G401 (cell line): ENCODE data around the gene MRPL14. TPM values are rescaled to one million over a fixed set of nuclear protein-coding genes. Genes with fewer than 3 reads are reported as not detected.
A peak's percentile ranks its signal among the peaks of the same experiment; 100 is the strongest.
"Not testable (repeated sequence)": the region's sequence is repeated elsewhere in the genome, so short reads cannot be mapped to it uniquely, and the experiment has no call there.

Experiments used
- DNase-seq: peaks from one replicate; pipeline ENCODE4 v3.0.0-alpha.2; 2015; ENCODE audit warnings: low spot score
- in situ Hi-C: cut with HindIII; loops from 2 replicates; pipeline ENCODE4 v1.10.0; 2016; ENCODE audit warnings: low sequenced_read_pairs, mixed read lengths
- total RNA-seq: library from RNA; depleted of rRNA; stranded (reverse); fragments of >200 nt; shearing (Covaris generic); gene quantifications from 2 replicates; pipeline ENCODE4 v1.2.3, GENCODE V29; 2014

MRPL14 gene
- total RNA-seq, 1 experiment from 2014 or later = 76.4 TPM

DNA sequence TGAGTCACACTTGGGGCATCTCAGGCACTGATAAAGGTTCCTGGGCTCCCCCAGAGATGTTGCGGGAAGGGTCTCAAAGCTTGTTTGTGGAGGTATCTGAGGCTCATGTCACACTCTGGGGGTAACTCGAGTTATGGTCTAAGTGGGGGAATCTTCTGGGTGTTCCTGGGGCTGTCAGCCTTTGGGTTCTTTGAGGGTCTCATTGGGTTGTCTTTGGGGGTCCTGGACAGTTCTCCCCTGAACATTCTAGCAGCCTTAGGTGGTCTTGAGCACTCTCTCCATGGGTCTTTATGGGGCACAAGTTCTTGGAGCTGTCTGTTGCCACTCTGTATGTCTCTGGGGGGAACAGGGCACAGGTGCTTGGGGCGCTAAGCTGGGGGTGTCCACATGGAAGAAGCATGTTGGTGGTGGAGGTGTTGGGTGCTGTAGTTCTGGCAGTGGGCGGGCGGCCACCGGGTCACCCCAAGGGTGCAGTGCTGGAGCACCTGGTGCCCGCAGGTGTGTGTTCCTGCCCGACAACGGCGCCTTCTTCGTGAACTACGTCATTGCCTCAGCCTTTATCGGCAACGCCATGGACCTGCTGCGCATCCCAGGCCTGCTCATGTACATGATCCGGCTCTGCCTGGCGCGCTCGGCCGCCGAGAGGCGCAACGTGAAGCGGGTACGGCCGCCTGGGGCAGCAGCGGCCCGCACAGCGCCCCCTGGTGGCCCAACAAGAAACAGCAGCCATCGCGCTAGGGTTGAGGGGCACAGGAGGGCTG is 24.3 kb upstream of the MRPL14 start:
- in situ Hi-C loops = loop anchor here (5.0 kb wide), 1 partner anchor 49 kb away; no protein-coding TSS in a partner anchor
- DNase-seq = peak; percentile 65

DNA sequence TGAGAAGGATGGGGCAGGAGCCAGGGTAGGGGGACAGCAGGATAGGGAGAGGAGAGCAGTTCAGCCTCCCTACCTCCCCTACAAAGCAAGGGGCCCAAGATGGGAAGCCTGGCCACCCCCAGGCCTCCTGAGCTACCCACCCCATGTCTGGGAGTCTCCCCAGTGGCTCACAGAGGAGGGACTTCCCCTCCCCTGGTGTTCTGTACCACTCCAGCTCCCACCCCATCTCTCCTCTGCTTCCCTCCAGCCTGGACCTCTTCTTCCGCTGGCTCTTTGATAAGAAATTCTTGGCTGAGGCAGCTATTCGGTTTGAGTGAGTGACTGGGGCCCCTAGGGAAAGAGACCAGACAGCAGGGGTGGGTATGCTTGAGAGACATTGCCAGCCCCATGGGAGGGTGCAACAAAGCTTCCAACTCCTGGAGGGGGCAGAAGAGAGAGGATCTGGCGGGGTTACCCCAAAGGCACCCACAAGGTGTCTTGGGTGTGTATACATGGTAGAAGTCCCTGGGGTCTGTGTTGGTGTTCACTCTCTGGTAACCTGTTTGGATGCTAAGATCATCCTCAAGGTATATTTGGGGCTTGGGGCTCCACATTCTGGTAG is 23.2 kb upstream of the MRPL14 start:
- in situ Hi-C loops = loop anchor here (5.0 kb wide), 1 partner anchor 48 kb away; no protein-coding TSS in a partner anchor
- no peak for DNase-seq

DNA sequence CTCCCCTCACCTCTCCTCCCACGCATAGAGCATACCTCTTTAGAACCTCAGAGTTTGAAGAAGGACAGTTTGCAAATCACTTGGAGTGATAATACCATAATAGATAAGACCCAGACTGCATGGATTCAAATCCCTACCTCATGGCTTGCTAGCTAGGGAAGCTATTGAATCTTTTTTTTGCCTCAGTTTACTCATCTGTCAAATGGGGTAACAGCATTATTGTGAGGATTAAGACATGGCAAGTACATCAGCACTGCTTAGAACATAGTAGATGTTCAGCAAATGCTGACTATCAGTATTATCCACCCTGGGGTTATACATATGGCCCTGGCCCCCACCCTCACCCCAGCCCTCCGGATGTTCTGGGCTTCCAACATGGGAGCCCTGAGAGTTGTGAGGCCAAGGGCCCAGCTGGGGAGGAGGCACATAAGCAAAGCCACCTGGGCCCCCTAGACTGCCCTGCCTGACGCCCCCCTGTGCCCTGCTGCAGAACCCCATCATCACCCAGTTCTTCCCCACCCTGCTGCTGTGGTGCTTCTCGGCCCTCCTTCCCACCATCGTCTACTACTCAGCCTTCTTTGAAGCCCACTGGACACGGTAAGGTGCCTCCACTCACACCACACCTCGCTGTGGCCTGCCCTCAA is 22.2 kb upstream of the MRPL14 start:
- no peak for DNase-seq
- in situ Hi-C loops = loop anchor here (5.0 to 10.0 kb wide), 2 partner anchors 47 to 85 kb away; no protein-coding TSS in a partner anchor

DNA sequence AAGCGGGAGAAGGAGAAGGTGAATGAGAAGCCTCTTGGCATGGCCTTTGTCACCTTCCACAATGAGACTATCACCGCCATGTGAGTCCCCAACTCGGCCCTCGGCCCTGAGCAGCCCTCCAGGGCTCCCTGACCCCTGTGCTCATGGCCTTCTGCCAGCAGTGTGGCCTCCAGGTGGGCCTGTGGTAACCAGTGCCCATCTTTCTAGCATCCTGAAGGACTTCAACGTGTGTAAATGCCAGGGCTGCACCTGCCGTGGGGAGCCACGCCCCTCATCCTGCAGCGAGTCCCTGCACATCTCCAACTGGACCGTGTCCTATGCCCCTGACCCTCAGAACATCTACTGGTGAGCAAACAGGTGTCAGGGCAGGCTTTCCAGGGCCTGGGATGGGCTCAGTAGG is 21.1 kb upstream of the MRPL14 start:
- in situ Hi-C loops = loop anchor here (10.0 kb wide), 1 partner anchor 86 kb away; no protein-coding TSS in a partner anchor
- DNase-seq = no peak

DNA sequence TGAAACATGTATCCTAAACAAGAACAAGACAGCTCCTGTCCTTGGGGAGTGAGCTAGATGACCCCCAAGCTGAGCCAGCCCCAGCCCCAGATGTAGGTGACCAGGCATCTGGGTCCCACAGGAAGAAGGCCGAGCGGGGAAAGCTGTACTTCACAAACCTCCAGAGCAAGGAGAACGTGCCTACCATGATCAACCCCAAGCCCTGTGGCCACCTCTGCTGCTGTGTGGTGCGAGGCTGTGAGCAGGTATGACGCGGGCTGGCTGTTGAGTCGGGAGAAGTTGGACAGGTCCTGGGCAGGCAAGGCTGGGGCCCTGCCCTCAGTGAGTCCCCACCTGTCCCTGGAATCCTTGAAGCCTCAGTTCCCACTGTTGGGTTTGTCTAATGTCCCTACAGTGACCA is 20.0 kb upstream of the MRPL14 start:
- in situ Hi-C loops = loop anchor here (10.0 kb wide), 1 partner anchor 88 kb away; no protein-coding TSS in a partner anchor
- DNase-seq = no peak

DNA sequence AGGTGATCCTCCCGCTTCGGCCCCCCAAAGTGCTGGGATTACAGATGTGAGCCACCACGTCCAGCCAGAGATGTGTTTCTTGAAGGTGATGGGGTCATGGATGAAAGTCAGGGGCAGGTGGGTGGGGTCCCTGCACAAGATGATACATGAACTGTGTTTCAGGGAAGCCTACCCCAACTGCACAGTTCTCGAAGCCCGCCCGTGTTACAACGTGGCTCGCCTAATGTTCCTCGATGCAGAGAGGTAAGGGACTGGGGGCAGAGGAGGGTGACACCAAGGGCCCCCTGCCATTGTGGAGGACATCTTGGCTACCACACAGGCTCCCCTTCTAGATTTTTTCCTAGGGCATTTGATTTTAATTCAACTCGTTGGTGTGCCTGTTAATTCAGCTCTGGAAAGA is 19.4 kb upstream of the MRPL14 start:
- in situ Hi-C loops = loop anchor here (10.0 kb wide), 1 partner anchor 88 kb away; no protein-coding TSS in a partner anchor
- no peak for DNase-seq

DNA sequence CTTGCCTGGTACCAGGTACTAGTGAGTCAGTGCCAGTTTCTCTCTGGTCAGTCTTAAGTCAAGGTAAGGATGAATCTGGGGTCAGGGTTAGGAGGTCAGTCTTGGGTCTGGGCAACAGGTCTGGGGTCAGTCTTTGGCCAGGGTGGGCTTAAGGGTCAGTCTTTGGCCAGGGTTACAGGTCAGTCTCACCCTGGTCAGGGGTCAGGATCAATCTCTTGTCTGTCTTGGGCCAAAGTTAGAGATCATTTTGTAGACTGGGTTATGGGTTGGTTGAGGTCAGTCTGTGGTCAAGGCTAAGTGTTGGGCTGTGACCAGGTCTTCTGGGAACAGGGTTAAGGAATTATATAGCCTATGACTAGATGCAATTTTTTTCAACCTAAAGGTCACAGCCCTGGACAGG is 18.6 kb upstream of the MRPL14 start:
- in situ Hi-C loops = loop anchor here (10.0 kb wide), 1 partner anchor 89 kb away; no protein-coding TSS in a partner anchor

DNA sequence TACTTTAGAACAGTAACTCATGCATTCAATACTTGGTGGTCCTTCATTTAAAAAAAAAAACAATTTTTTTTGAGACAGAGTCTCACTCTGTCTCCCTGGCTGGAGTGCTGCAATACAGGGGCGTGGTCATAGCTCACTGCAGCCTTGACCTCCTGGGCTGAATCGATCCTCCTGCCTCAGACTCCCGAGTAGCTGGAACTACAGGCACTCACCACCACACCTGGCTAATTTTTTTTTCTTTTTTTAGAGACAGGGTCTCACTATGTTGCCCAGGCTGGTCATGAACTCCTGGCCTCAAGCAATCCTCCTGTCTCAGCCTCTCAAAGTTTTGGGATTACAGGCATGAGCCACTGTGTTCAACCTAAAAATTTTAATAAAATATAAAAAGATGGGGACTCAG is 17.3 kb upstream of the MRPL14 start:
- not testable (repeated sequence) for DNase-seq
- in situ Hi-C loops = loop anchor here (10.0 kb wide), 1 partner anchor 90 kb away; no protein-coding TSS in a partner anchor

More for the DNA sequence above, 18.6 kb upstream of the MRPL14 start:
- no peak for DNase-seq

DNA sequence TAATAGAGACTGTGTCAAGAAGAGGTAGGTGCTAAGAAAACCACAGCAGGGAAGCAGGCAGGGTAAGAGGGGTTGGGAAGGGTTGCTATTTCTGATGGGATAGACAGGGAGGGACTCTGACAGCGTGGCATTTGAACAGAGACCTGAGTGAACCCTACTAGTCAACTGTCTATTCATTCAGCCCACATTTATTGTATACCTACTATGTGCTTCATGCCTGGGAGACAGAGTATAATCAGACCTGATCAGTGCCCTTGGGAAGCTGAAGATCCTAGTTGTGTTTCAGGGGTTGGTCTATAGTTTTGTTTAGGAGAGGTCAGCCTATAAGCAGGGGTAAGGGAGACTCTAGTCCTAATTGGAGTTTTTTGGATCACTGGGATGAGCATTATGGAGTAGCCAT is 16.5 kb upstream of the MRPL14 start:
- no peak for DNase-seq
- in situ Hi-C loops = loop anchor here (10.0 kb wide), 1 partner anchor 91 kb away; no protein-coding TSS in a partner anchor

DNA sequence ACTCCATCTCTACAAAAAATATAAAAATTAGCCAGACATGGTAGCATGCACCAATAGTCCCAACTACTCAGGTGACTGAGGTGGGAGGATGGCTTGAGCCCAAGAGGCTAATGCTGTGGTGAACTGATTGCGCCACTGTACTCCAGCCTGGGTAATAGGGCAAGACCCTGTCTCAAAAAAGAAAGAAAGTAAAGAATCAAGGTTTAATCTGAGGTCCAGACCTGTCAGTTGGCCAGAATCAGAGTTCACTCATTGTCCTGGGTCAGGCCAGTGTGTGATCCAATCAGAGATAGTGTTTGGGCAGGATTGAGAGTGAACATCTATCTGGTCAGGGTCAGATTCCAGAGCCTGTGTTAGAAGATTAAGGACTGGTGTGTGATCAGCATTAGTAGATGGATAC is 15.6 kb upstream of the MRPL14 start:
- in situ Hi-C loops = loop anchor here (10.0 kb wide), 1 partner anchor 92 kb away; no protein-coding TSS in a partner anchor
- no peak for DNase-seq

DNA sequence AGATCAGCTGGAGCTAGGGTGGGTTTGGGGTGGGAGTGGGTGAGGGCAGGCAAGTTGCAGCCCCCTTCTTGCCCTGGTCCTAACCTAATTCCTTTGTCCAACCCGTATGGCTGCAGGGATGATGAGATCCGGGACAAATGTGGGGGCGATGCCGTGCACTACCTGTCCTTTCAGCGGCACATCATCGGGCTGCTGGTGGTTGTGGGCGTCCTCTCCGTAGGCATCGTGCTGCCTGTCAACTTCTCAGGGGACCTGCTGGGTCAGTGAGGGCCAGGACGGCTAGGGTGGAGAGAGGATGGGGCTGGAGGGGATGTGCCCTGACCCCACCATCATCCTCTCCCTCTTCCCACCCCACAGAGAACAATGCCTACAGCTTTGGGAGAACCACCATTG is 12.1 kb upstream of the MRPL14 start:
- DNase-seq = no peak
- in situ Hi-C loops = no loop called here

DNA sequence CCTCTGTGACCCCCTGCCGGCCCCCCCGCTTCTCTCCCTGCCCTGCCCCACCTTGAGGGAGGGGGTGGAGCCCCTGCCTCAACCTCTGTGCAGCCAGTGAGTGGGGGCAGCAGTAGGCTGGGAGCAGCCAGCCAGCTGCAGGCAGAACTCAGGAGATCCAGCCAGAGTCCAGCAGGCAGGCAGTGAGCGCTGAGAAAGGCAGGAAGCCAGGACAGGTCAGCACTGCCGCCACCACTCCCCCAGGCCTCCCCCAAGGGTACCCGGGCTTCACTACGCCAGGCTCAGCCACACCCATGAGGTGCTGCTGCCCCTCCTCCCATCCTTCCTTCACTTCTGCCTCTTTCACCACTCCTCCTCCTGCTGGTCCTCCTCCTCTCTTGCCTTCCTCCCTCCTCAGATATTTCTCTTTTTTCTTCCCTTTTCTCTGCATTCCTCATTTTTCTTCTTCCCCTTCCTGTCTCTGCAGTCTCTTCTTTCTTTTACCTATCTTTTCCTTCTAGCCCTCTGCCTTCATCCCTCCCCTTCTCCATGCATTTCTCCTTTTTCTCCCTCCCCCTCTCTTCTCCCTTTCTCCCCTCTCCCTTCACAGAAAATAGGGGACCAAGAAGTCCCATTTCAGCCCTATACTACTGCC is 11.6 kb upstream of the MRPL14 start:
- in situ Hi-C loops = no loop called here
- no peak for DNase-seq

DNA sequence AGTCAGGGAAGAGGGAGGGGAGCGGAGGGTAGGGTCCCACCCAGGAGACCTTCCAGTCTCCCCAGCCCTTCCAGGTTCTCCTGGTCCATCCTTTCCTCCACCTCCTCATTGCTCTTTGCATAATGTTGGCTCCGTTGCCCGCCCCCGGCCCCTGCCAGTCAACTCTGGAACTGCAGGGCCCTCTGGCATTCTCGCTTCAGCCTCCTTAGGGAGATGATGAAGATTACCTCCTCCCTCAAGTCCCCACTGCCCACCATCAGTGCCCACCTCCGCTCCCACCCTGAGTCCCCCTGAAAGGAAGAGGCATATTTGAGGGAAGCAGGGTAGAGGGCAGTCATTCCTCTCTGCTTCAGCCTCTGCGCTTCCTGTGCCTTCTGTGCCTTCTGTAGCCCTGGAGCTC is 8.6 kb upstream of the MRPL14 start:
- in situ Hi-C loops = no loop called here

DNA sequence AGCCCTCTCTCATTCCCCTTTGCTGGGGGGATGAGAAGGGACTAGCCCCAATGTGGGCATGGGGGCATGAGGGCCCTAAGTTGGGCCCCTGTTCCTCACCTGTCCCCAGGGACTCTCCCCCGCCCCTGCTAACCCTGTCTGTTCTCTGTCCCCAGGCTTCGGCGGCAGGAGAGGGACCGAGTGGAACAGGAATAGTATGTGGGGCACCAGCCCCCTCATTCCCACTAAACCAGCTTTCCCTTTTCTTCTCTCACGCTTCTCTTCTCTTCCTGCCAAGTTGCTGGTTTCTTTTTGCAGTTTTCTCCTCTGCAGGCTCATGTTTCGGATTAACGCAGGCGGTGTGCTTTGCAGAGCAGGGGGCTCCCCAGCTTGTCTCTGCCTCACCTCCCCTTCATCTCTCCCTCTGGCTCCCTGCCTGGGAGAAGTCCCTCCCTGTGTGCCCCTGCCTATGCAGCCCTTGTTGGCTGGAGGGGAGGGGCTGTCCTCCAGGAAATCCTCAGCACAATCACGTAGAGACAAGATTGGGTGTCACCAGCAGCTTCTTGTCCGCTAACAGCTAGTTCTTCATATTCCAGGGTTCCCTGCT is 8.0 kb upstream of the MRPL14 start:
- in situ Hi-C loops = no loop called here
- DNase-seq = no peak

More for the DNA sequence above, 8.6 kb upstream of the MRPL14 start:
- no peak for DNase-seq

DNA sequence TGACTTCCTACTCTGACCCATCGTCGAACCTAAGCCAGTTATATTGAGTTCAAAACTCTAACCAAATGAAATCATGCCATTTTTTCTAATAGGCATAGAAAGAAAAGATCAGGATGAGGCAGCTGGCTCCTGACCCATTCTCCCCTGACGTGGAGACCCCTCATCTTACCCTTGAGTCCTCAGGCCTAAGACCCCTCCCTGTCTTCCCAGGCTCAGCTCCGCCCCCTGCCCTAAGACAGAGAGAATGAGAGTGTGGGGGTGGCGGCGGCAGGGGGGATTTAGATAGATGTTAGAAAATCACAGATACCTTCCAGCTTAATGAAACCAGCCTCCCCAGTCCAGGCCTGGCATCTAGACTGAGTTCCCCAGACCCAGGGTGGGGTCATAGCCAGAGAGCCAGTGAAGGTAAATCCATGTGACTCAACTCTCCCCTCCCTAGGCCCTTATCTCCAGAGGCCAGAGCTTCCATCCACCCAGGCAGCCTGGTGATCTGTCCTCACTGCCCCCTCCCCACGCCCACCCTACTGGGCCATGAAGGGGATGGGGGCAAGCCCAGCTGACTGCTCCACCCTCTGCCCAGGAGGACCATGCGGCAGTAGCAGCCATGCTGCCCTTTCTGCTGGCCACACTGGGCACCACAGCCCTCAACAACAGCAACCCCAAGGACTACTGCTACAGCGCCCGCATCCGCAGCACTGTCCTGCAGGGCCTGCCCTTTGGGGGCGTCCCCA is 6.9 kb upstream of the MRPL14 start:
- in situ Hi-C loops = no loop called here
- no peak for DNase-seq

DNA sequence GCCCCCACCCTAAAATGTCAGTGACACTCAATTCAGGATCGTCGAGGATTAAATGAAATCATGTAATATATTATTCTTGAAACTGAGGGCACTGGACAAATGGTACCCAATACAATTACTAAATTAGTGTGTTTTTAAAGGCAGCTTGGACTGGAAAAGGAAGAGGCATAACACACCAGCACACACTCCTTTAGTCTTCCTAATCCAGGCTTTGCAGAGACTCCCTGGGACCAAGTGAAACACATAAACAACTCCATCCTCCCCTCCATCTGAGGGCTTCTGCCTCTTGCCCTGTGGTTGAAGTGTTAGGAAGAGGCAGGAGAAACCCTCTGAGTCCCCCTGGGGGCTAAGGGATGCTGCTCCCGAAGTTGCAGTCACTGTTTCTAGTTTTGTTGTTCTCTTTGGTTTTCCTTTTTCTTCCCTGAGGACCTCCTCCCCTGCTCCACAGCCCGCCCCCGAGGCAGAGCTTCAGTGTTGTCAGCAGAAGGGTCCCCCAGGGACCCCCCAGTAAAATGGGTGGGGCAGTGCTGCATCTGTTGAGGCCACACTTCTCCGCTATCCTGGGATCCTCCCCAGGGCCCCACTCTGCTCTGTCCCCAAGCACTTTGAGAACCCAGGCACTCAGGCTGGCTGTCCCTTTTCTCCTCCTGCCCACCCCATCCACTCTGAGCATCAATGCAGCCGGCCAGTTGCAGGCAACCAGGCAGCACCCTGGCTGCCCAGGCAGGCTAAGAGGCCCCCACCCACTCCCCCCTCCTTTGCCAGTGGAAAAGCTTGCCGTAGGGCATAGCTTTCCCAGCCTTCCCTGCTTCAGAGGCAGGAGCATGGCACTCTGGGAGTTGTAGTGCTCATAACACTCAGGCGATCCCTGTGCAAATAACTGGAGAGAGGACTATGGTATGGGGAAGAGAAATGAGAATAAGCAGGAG is 6.0 kb upstream of the MRPL14 start:
- DNase-seq = peak; percentile 63
- in situ Hi-C loops = no loop called here

DNA sequence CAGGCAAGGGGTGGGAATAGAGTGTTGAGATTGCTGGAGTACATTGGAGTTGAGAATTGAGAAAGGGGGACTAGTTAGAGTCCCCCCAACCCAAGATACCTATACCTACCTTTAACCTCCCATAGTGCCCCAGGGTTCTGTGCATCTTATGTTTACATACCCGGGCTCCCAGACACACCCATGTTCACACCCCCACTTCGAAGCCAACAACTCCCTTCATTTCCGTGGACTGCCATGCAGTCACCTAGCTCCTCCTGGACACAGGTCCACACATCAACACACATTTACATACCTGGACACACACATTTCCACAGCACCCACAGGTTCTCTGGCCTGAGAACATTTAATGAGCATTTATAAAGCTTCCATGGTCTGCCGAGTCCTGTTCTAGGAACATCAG is 5.2 kb upstream of the MRPL14 start:
- in situ Hi-C loops = no loop called here
- DNase-seq = no peak
